Fibroblast of pulmonary artery (primary cell): Measurements from ENCODE around the gene UHRF1.

Source experiments
- DNase-seq: peaks from one replicate; pipeline ENCODE4 v3.0.0-alpha.2; 2010; ENCODE audit warnings: low read depth
- H3K4me3 ChIP-seq: replicated peaks from 2 replicates; pipeline ENCODE4 v1.5.1; 2011; ENCODE audit warnings: low read depth, mild to moderate bottlenecking, control low read depth, low read length, moderate library complexity
- TF ChIP-seq, protein P1 (sequence below): IDR thresholded peaks from 2 replicates; pipeline ENCODE4 v1.5.1; 2011; ENCODE audit warnings: mild to moderate bottlenecking, control low read depth, low read length, inconsistent platforms; ENCODE audit errors: missing control alignments

The UHRF1 gene

DNA sequence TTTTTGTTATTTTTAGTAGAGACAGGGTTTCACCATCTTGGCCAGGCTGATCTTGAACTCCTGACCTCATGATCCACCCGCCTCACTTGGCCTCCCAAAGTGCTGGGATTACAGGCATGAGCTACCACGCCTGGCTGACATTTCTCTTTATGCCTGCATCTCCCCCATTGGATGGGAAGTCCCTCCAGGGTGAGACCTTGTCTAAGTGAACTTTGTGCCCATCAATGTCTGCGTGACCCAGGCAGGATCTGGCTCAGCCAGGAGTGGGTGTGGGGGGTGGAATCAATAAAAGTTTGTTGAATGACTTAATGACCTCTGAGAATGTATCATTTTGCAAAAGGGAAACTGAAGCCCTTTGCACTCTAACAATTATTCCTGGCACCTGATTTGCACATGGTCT lies 4.8 kb upstream of the UHRF1 start:
- no peak for DNase-seq
- TF ChIP-seq, protein P1, sequence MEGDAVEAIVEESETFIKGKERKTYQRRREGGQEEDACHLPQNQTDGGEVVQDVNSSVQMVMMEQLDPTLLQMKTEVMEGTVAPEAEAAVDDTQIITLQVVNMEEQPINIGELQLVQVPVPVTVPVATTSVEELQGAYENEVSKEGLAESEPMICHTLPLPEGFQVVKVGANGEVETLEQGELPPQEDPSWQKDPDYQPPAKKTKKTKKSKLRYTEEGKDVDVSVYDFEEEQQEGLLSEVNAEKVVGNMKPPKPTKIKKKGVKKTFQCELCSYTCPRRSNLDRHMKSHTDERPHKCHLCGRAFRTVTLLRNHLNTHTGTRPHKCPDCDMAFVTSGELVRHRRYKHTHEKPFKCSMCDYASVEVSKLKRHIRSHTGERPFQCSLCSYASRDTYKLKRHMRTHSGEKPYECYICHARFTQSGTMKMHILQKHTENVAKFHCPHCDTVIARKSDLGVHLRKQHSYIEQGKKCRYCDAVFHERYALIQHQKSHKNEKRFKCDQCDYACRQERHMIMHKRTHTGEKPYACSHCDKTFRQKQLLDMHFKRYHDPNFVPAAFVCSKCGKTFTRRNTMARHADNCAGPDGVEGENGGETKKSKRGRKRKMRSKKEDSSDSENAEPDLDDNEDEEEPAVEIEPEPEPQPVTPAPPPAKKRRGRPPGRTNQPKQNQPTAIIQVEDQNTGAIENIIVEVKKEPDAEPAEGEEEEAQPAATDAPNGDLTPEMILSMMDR: no peak
- H3K4me3 ChIP-seq: no peak overlapping the region

DNA sequence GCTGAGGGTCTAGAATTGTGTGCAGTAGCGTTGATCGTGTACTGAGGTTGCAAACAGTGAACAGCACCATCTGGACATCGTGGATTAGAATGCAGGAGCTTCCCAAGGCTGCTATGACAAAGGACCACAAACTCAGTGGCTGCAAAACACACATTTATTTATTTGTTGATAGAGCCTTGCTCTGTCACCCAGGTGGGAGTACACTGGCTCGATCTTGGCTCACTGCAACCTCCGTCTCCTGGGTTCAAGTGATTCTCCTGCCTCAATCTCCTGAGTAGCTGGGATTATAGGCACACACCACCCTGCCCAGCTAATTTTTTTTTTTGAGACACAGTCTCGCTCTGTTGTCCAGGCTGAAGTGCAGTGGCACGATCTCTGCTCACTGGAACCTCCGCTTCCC lies 2.3 kb upstream of the UHRF1 start:
- no peak for DNase-seq
- TF ChIP-seq, protein P1: no peak

DNA sequence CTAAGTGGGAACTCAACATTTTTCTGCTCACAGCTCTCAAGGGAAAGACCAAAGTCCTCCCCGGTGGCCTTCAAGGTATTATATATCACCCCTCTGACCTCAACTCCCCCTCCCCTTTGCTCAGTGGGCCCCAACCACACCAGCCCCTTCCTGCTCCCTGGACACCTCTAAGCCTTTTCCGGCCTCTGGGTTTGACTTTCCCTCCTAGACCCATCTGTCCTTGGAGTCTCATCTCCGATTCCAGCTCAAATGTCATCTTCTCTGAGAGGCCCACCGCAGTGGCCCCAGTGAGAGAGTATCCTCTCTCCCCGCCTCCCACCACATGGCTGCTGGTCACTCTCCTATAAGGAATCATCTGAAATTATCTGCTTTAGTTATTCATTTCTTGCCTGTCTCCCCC lies 941 bp upstream of the UHRF1 start:
- TF ChIP-seq, protein P1: no peak
- DNase-seq: no peak
- H3K4me3 ChIP-seq: no peak overlapping the region

More for the DNA sequence above, 2.3 kb upstream of the UHRF1 start:
- H3K4me3 ChIP-seq: no peak overlapping the region

DNA sequence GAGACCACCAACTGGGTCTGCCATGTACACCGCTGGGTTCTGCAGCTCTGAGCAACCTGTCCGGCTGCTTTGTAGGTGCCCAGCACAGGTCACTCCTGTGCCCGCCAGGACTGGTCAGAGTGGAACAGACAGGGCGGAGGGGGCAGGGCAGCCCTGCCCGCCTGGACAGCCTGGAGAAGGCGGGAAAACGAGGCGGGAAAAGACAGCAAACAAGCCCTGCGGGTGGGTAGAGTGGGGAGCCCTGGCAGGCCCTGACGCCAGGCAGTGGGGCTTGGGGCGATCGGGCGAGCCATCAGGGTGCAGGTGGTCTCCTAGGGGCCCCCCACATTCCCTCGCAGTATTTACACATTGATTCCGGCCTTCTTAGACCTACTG lies 533 bp upstream of the UHRF1 start:
- H3K4me3 ChIP-seq: no peak overlapping the region
- TF ChIP-seq, protein P1: no peak
- DNase-seq: no peak

DNA sequence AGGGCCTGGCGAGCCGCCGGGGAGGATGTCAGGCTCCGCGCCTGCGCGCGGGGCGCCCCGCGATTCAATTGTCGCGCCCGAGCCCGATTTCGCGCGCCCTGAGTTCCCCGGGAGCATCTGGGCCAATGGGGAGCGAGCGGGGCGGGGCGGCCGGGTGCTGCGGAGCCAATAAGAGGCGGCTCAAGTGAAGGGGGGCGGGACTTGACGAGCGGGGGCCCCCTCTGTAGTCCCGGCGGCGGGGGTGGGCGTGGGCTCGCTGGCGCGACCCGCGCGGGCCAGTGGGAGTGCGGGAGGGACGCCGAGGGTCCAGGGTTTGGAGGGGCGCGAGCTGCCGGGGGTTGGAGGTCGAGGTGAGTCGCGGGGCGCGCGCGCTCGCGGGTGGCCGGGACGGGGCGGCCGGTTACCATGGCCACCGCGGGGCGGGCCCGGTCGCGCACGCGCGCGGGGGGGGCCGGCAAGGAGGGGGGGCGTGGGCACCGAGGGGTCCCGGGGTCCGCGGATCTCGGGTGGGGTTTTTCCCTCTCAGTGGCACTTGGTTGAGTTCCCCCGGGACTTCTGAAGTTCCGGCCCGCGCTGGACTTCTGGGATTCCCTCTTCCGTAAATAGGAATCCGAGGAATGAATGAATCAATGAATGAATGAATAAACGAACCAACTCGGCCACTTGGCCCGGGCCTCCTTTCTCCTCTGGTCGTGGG lies 744 bp downstream of the UHRF1 start:
- peak; percentile 80 for DNase-seq
- TF ChIP-seq, protein P1: no peak
- peak overlapping the region; percentile 58 for H3K4me3 ChIP-seq

DNA sequence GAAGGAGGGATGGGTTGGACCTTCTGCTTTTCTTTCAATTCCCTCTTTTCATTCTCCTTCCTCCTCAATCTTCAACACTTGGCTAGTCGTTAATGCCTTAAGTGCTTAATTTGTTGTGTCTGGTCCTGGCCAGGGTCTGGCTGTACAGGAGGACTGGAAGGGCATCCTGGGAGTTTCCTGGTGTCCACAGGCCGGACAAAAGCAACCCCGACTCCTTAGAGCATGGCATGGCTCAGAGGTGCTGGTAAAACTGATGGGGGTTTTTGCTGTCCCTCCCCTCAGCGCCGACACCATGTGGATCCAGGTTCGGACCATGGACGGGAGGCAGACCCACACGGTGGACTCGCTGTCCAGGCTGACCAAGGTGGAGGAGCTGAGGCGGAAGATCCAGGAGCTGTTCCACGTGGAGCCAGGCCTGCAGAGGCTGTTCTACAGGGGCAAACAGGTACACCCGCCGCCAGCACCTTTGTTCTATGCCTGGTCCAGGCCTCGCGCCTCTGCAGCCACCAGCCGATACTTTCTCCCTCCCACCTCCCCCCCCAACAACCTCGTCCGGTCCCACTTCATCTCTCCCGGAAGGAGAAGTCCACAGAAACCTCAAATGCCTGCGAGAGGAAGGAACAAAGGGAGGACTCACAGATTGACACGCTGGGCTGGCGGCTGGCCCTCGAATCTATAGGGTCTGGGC lies 1.4 kb downstream of the UHRF1 start:
- peak; percentile 55 for DNase-seq
- TF ChIP-seq, protein P1: no peak
- peak overlapping the region; percentile 58 for H3K4me3 ChIP-seq
